HCT116 (cell line): ENCODE results near the gene PLPP2.

Source experiments
- CEBPB ChIP-seq: IDR thresholded peaks from 2 replicates; pipeline ENCODE4 v1.6.1; 2012; ENCODE audit warnings: low read depth
- CTCF ChIP-seq, 3 experiments: fragments of 200-600 bp in 1 of 3; sonication (generic) in 1 of 3; IDR thresholded peaks in 2 of 3; conservative IDR thresholded peaks in 1 of 3; 2 replicates each; pipeline ENCODE4 v1.5.1; 2012 to 2017; ENCODE audit warnings: low read depth in 2 of 3, low read length in 2 of 3, antibody characterized with exemption in 1 of 3, borderline replicate concordance in 1 of 3, control low read depth in 1 of 3, mild to moderate bottlenecking in 1 of 3, mixed read lengths in 1 of 3, mixed run types in 1 of 3, moderate library complexity in 1 of 3; ENCODE audit not compliant: insufficient read depth in 1 of 3
- EZH2 ChIP-seq: fragments of 200-600 bp; sonication (generic); IDR thresholded peaks from 2 replicates; pipeline ENCODE4 v1.6.1; 2017; ENCODE audit warnings: antibody characterized with exemption, mixed run types
- EZH2phosphoT487 ChIP-seq: fragments of 200-600 bp; IDR thresholded peaks from 2 replicates; pipeline ENCODE4 v1.6.1; 2018; ENCODE audit warnings: antibody characterized with exemption, borderline replicate concordance
- POLR2A ChIP-seq: IDR thresholded peaks from 2 replicates; pipeline ENCODE4 v1.7.0; 2011; ENCODE audit warnings: borderline replicate concordance; ENCODE audit not compliant: insufficient read depth, insufficient read length; ENCODE audit errors: extremely low read depth
- POLR2AphosphoS5 ChIP-seq: IDR thresholded peaks from 2 replicates; pipeline ENCODE4 v1.6.1; 2011; ENCODE audit warnings: mild to moderate bottlenecking, low read depth, low read length, moderate library complexity
- RAD21 ChIP-seq: IDR thresholded peaks from 2 replicates; pipeline ENCODE4 v1.6.1; 2012; ENCODE audit warnings: low read depth, mild to moderate bottlenecking
- SIN3A ChIP-seq: IDR thresholded peaks from 2 replicates; pipeline ENCODE4 v1.6.1; 2012; ENCODE audit warnings: low read depth
- SRF ChIP-seq: IDR thresholded peaks from 2 replicates; pipeline ENCODE4 v1.6.1; 2012; ENCODE audit warnings: low read depth
- YY1 ChIP-seq: IDR thresholded peaks from 2 replicates; pipeline ENCODE4 v1.6.1; 2011; ENCODE audit warnings: low read length, low read depth, moderate library complexity, mild to moderate bottlenecking; ENCODE audit not compliant: insufficient replicate concordance; ENCODE audit errors: extremely low read depth
- TF ChIP-seq, protein P1 (sequence below): IDR thresholded peaks from 2 replicates; pipeline ENCODE4 v1.6.1; 2012
- TF ChIP-seq, protein P2 (sequence below): IDR thresholded peaks from 2 replicates; pipeline ENCODE4 v1.6.1; 2012
- TF ChIP-seq, protein P3 (sequence below): IDR thresholded peaks from 2 replicates; pipeline ENCODE4 v1.6.1; 2012; ENCODE audit warnings: low read depth

DNA sequence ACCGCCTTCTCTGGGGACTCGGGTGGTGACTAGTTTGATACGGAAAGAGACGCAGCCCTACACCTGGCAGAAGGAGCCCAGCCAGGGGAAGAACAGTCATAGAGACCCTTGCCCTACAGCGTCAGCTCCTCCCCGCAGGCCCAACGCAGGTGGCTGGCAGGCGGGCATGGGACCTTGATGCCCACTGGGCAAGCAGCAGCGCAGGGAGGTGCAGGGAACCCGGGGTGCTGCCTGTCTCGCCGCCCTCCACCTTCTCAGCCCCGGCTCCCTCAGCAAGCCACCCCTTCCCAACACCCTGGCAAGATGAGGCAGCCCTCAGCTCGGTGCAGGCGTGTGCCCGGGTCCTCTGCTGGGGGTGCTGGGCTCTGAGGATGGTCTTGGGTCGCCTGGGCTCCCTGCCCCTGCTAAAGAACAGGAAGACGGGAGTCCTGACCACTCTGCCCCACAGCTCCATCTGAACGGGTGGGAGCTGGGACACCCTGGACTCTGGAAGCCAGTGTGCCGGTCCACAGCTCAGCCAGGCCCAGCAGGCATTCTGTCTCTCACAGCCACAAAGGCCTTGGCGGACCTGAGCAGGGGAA is 44.4 kb upstream of the PLPP2 start:
- no peak for TF ChIP-seq CTCF (IDR thresholded peaks at IDR 0.05 in 2 of 3, conservative IDR thresholded peaks at IDR 0.05 in 1 of 3; ENCODE audit: borderline replicate concordance in 1 of 3, insufficient read depth in 1 of 3, low read depth in 2 of 3, low read length in 2 of 3)
- TF ChIP-seq, protein P1, sequence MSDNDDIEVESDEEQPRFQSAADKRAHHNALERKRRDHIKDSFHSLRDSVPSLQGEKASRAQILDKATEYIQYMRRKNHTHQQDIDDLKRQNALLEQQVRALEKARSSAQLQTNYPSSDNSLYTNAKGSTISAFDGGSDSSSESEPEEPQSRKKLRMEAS = no peak
- no peak for TF ChIP-seq CEBPB
- TF ChIP-seq EZH2phosphoT487 = no peak
- TF ChIP-seq YY1 = no peak
- no peak for TF ChIP-seq SIN3A
- TF ChIP-seq, protein P2, sequence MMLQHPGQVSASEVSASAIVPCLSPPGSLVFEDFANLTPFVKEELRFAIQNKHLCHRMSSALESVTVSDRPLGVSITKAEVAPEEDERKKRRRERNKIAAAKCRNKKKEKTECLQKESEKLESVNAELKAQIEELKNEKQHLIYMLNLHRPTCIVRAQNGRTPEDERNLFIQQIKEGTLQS = no peak
- TF ChIP-seq POLR2A = no peak
- TF ChIP-seq, protein P3, sequence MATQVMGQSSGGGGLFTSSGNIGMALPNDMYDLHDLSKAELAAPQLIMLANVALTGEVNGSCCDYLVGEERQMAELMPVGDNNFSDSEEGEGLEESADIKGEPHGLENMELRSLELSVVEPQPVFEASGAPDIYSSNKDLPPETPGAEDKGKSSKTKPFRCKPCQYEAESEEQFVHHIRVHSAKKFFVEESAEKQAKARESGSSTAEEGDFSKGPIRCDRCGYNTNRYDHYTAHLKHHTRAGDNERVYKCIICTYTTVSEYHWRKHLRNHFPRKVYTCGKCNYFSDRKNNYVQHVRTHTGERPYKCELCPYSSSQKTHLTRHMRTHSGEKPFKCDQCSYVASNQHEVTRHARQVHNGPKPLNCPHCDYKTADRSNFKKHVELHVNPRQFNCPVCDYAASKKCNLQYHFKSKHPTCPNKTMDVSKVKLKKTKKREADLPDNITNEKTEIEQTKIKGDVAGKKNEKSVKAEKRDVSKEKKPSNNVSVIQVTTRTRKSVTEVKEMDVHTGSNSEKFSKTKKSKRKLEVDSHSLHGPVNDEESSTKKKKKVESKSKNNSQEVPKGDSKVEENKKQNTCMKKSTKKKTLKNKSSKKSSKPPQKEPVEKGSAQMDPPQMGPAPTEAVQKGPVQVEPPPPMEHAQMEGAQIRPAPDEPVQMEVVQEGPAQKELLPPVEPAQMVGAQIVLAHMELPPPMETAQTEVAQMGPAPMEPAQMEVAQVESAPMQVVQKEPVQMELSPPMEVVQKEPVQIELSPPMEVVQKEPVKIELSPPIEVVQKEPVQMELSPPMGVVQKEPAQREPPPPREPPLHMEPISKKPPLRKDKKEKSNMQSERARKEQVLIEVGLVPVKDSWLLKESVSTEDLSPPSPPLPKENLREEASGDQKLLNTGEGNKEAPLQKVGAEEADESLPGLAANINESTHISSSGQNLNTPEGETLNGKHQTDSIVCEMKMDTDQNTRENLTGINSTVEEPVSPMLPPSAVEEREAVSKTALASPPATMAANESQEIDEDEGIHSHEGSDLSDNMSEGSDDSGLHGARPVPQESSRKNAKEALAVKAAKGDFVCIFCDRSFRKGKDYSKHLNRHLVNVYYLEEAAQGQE = no peak
- no peak for TF ChIP-seq SRF
- no peak for TF ChIP-seq POLR2AphosphoS5
- no peak for TF ChIP-seq RAD21
- no peak for TF ChIP-seq EZH2
